Measurements from ENCODE around the gene CCNG1.

CCNG1 gene

DNA sequence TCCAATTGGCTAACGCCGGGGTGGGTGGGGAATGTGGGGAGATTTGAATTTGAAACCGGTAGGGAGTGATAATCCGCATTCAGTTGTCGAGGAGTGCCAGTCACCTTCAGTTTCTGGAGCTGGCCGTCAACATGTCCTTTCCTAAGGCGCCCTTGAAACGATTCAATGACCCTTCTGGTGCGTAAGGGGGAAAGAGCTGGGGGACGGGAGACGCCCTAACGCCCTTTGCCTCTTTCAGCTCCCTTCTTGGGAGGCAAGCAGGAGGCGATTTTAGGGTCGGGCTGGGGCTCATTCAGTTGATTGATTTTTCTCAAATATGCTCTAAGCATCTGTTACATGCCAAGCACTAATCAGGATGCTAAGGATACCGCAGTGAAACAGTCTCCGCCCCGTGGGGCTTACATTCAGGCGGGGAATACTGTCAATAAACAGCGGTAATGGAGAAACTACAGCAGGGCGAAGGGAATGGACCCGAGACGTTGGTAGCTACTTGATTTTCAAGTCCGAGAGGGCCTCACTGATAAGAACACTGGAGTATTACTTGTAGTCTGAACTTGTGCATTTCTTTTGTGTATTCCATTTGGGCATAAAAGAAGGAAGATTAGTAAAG lies 23.3 kb downstream of the CCNG1 start, which contains the start of gene HMMR:
TSS of gene HMMR (plus strand) at position 71 of the 610 bp plus-strand sequence. CDS start at position 132, 61 bp downstream.
- TF ChIP-seq, protein P1, sequence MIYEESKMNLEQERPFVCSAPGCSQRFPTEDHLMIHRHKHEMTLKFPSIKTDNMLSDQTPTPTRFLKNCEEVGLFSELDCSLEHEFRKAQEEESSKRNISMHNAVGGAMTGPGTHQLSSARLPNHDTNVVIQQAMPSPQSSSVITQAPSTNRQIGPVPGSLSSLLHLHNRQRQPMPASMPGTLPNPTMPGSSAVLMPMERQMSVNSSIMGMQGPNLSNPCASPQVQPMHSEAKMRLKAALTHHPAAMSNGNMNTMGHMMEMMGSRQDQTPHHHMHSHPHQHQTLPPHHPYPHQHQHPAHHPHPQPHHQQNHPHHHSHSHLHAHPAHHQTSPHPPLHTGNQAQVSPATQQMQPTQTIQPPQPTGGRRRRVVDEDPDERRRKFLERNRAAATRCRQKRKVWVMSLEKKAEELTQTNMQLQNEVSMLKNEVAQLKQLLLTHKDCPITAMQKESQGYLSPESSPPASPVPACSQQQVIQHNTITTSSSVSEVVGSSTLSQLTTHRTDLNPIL (CRISPR knock-in tag; IDR thresholded peaks at IDR 0.05; ENCODE audit: low read depth): no peak
- ATAC-seq: peak; percentile 11

DNA sequence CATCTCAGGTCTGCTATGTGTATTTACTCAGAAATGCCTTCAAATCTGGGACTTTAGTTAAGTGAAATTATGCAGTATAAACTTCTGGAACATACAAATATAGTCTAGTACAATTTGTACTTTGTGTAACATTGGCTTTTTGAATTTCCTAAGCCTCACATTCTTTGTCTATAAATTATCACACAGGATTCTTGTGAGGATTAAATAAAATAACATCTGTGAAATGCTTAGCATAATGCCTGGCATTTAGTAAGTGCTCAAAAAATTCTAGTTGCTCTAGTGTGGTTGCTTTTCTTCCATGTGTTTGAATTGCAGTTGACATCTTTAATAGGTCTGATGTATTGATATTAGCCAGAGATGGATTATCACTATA lies 25.7 kb downstream of the CCNG1 start:
- ATAC-seq: no peak
- TF ChIP-seq ZNF8 (CRISPR knock-in tag; IDR thresholded peaks at IDR 0.05) (no peak), TCF4 (CRISPR knock-in tag; IDR thresholded peaks at IDR 0.05; ENCODE audit: borderline replicate concordance) (no peak), GLIS3 (CRISPR knock-in tag; IDR thresholded peaks at IDR 0.05) (no peak), RARB (CRISPR knock-in tag; IDR thresholded peaks at IDR 0.05) (no peak), ESRRG (CRISPR knock-in tag; IDR thresholded peaks at IDR 0.05) (no peak), ZC3H10 (CRISPR knock-in tag; IDR thresholded peaks at IDR 0.05) (no peak), ZFP30 (CRISPR knock-in tag; IDR thresholded peaks at IDR 0.05) (no peak), ZNF565 (CRISPR knock-in tag; conservative IDR thresholded peaks at IDR 0.05; ENCODE audit: low read depth) (no peak), ZNF70 (CRISPR knock-in tag; IDR thresholded peaks at IDR 0.05) (no peak)
- TF ChIP-seq, protein P2, sequence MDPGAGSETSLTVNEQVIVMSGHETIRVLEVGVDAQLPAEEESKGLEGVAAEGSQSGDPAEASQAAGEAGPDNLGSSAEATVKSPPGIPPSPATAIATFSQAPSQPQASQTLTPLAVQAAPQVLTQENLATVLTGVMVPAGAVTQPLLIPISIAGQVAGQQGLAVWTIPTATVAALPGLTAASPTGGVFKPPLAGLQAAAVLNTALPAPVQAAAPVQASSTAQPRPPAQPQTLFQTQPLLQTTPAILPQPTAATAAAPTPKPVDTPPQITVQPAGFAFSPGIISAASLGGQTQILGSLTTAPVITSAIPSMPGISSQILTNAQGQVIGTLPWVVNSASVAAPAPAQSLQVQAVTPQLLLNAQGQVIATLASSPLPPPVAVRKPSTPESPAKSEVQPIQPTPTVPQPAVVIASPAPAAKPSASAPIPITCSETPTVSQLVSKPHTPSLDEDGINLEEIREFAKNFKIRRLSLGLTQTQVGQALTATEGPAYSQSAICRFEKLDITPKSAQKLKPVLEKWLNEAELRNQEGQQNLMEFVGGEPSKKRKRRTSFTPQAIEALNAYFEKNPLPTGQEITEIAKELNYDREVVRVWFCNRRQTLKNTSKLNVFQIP (CRISPR knock-in tag; IDR thresholded peaks at IDR 0.05; ENCODE audit: borderline replicate concordance, low read depth): no peak
- TF ChIP-seq, protein P1 (CRISPR knock-in tag; IDR thresholded peaks at IDR 0.05; ENCODE audit: low read depth): no peak
- TF ChIP-seq, protein P3, sequence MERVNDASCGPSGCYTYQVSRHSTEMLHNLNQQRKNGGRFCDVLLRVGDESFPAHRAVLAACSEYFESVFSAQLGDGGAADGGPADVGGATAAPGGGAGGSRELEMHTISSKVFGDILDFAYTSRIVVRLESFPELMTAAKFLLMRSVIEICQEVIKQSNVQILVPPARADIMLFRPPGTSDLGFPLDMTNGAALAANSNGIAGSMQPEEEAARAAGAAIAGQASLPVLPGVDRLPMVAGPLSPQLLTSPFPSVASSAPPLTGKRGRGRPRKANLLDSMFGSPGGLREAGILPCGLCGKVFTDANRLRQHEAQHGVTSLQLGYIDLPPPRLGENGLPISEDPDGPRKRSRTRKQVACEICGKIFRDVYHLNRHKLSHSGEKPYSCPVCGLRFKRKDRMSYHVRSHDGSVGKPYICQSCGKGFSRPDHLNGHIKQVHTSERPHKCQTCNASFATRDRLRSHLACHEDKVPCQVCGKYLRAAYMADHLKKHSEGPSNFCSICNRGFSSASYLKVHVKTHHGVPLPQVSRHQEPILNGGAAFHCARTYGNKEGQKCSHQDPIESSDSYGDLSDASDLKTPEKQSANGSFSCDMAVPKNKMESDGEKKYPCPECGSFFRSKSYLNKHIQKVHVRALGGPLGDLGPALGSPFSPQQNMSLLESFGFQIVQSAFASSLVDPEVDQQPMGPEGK (CRISPR knock-in tag; IDR thresholded peaks at IDR 0.05; ENCODE audit: borderline replicate concordance): no peak
- TF ChIP-seq, protein P4, sequence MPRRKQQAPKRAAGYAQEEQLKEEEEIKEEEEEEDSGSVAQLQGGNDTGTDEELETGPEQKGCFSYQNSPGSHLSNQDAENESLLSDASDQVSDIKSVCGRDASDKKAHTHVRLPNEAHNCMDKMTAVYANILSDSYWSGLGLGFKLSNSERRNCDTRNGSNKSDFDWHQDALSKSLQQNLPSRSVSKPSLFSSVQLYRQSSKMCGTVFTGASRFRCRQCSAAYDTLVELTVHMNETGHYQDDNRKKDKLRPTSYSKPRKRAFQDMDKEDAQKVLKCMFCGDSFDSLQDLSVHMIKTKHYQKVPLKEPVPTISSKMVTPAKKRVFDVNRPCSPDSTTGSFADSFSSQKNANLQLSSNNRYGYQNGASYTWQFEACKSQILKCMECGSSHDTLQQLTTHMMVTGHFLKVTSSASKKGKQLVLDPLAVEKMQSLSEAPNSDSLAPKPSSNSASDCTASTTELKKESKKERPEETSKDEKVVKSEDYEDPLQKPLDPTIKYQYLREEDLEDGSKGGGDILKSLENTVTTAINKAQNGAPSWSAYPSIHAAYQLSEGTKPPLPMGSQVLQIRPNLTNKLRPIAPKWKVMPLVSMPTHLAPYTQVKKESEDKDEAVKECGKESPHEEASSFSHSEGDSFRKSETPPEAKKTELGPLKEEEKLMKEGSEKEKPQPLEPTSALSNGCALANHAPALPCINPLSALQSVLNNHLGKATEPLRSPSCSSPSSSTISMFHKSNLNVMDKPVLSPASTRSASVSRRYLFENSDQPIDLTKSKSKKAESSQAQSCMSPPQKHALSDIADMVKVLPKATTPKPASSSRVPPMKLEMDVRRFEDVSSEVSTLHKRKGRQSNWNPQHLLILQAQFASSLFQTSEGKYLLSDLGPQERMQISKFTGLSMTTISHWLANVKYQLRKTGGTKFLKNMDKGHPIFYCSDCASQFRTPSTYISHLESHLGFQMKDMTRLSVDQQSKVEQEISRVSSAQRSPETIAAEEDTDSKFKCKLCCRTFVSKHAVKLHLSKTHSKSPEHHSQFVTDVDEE (CRISPR knock-in tag; IDR thresholded peaks at IDR 0.05): no peak

DNA sequence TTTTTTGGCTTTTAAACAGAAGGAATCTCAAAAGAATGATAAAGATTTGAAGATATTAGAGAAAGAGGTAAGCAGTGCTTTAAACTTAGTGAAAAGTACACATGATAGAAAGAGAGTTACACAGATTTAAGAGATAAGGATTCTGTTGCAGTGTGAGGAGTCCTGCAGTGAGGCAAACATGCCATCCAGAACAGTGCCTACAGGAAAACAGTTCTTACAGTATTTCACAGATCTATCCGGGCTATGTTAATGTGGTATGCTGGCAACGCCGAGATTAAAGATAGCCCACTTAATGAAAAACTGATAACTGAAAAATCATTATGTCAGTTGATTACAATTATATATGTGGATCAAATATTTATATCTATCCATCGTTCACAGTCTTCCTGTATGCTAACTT lies 30.3 kb downstream of the CCNG1 start:
- TF ChIP-seq ZNF70 (CRISPR knock-in tag; IDR thresholded peaks at IDR 0.05) (no peak), ESRRG (CRISPR knock-in tag; IDR thresholded peaks at IDR 0.05) (no peak), BACH2 (CRISPR knock-in tag; IDR thresholded peaks at IDR 0.05; ENCODE audit: borderline replicate concordance) (no peak), ISL1 (CRISPR knock-in tag; IDR thresholded peaks at IDR 0.05) (no peak), TOX (CRISPR knock-in tag; IDR thresholded peaks at IDR 0.05; ENCODE audit: borderline replicate concordance) (no peak), TCF4 (CRISPR knock-in tag; IDR thresholded peaks at IDR 0.05; ENCODE audit: borderline replicate concordance) (no peak), ARNTL (CRISPR knock-in tag; IDR thresholded peaks at IDR 0.05; ENCODE audit: borderline replicate concordance, low read depth) (no peak), GLIS3 (CRISPR knock-in tag; IDR thresholded peaks at IDR 0.05) (no peak)
- TF ChIP-seq, protein P4 (CRISPR knock-in tag; IDR thresholded peaks at IDR 0.05): no peak
- peak; percentile 84 for ATAC-seq
